Loucy (cell line): ENCODE results near the gene ZFHX3.

ENCODE experiments used
- EZH2phosphoT487 ChIP-seq: fragments of 200-600 bp; IDR thresholded peaks from 2 replicates; pipeline ENCODE4 v1.6.1; 2018; ENCODE audit warnings: antibody characterized with exemption, mild to moderate bottlenecking, moderate library complexity, borderline replicate concordance
- TF ChIP-seq, protein P1 (sequence below): fragments of 200-600 bp; sonication (generic); conservative IDR thresholded peaks from 2 replicates; pipeline ENCODE4 v1.5.1; 2014; ENCODE audit warnings: mild to moderate bottlenecking, antibody characterized with exemption, low read length

DNA sequence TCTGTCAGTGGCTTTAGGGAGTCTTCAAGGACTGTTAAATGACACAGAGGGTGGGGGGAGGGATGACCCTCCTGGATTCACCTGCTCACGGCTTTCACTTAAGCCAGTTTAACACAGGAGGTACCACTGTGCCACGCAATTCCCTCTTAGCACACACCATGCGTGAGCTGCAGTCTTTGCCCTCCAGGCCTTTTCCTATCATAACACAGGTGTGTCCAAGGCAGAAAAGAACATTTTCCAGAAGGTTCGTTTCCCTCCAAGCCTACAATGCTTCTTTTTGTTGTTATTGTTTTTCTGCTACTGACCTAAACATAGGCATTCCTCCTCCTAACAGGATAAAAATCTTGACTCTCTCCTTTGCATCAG, 1.1 kb downstream of the ZFHX3 start:
- TF ChIP-seq, protein P1, sequence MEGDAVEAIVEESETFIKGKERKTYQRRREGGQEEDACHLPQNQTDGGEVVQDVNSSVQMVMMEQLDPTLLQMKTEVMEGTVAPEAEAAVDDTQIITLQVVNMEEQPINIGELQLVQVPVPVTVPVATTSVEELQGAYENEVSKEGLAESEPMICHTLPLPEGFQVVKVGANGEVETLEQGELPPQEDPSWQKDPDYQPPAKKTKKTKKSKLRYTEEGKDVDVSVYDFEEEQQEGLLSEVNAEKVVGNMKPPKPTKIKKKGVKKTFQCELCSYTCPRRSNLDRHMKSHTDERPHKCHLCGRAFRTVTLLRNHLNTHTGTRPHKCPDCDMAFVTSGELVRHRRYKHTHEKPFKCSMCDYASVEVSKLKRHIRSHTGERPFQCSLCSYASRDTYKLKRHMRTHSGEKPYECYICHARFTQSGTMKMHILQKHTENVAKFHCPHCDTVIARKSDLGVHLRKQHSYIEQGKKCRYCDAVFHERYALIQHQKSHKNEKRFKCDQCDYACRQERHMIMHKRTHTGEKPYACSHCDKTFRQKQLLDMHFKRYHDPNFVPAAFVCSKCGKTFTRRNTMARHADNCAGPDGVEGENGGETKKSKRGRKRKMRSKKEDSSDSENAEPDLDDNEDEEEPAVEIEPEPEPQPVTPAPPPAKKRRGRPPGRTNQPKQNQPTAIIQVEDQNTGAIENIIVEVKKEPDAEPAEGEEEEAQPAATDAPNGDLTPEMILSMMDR: no peak
- no peak for TF ChIP-seq EZH2phosphoT487
